Bronchial epithelial cell (primary cell): ENCODE measurements around the gene CHI3L1. TPM values are rescaled to one million over a fixed set of nuclear protein-coding genes. Genes with fewer than 3 reads are reported as not detected.

ENCODE experiments used
- DNase-seq: peaks from one replicate; pipeline ENCODE4 v3.0.0-alpha.2; 2010; ENCODE audit warnings: low read depth
- FAIRE-seq: peaks from 2 replicates; lab custom pipeline; 2011; peaks lifted over from hg19 to GRCh38; lab: Jason Lieb, UNC
- H3K27me3 ChIP-seq: 2 replicates; pipeline ENCODE4 v1.5.1; 2011; ENCODE audit warnings: low read length; ENCODE audit not compliant: control insufficient read depth, insufficient read depth
- H3K36me3 ChIP-seq: 2 replicates; pipeline ENCODE4 v1.5.1; 2011; ENCODE audit warnings: low read length; ENCODE audit not compliant: control insufficient read depth, insufficient read depth
- H3K4me3 ChIP-seq: 2 replicates; pipeline ENCODE4 v1.5.1; 2011; ENCODE audit warnings: mild to moderate bottlenecking, low read depth, low read length, control low read depth
- total RNA-seq: library from RNA; depleted of rRNA; stranded (reverse); fragments of >200 nt; gene quantifications from 2 replicates; pipeline ENCODE4 v1.2.1, GENCODE V29; 2014
- TF ChIP-seq, protein P1 (sequence below): IDR thresholded peaks from 2 replicates; pipeline ENCODE4 v1.5.1; 2011; ENCODE audit warnings: mild to moderate bottlenecking, moderate library complexity, low read length, control low read depth, inconsistent platforms; ENCODE audit not compliant: insufficient read depth, severe bottlenecking

Gene CHI3L1
- total RNA-seq, 1 donor from 2014 or later = 0.79 TPM

DNA sequence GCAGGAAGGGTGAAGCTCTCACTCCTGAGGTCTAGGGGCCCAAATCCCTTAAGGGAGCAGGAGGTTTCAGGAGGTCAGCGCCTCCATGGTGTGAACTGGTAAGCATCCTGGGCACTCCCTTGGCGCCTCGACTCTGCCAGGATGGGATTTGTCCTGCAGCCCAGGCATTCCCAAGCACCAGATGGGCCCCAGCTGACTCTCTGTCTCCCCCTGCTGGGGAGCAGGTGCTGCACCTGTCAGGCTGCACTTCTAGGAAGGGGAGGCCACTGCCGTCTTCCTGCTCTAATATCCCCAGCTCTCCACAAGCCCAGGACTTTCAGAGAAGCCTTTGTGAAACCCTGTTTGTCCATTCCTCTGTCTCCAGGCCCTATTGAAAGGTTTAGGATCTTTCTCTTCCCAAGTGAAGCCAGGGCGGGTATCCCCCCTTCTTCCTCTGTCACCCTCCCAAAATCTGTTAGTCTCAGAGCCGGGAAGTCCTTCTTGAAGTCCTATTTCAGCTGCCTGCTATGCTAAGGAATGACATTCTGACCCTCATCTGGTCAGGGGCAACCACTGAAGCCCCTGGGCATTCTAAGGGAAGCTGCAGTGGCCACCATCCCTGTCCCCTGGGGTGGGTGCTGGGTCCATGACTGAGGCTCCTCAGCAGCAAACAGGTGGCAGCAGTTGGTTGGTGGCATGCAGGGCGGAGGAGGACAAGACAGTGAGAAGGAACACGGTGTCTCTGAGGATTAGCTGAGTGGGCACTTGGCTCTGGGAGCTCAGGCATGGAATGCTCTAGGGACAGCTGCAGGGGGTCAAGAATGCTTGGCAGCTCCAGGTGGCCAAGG lies 14.1 kb downstream of the CHI3L1 start:
- Histone ChIP-seq H3K36me3 (no peaks in the 10 kb centered on the region), H3K4me3 (no peak overlapping the region), H3K27me3 (peaks cover 6% of the 10 kb centered on the region)
- FAIRE-seq = no peak
- peak; percentile 38 for DNase-seq
- TF ChIP-seq, protein P1, sequence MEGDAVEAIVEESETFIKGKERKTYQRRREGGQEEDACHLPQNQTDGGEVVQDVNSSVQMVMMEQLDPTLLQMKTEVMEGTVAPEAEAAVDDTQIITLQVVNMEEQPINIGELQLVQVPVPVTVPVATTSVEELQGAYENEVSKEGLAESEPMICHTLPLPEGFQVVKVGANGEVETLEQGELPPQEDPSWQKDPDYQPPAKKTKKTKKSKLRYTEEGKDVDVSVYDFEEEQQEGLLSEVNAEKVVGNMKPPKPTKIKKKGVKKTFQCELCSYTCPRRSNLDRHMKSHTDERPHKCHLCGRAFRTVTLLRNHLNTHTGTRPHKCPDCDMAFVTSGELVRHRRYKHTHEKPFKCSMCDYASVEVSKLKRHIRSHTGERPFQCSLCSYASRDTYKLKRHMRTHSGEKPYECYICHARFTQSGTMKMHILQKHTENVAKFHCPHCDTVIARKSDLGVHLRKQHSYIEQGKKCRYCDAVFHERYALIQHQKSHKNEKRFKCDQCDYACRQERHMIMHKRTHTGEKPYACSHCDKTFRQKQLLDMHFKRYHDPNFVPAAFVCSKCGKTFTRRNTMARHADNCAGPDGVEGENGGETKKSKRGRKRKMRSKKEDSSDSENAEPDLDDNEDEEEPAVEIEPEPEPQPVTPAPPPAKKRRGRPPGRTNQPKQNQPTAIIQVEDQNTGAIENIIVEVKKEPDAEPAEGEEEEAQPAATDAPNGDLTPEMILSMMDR = peak; percentile 99

GRCh38 chr1:203171341-203172183 lies 14.9 kb downstream of the CHI3L1 start:
- Histone ChIP-seq H3K4me3 (no peak overlapping the region), H3K27me3 (peaks cover 6% of the 10 kb centered on the region), H3K36me3 (no peaks in the 10 kb centered on the region)
- DNase-seq = no peak
- no peak for FAIRE-seq
- TF ChIP-seq, protein P1 = no peak

DNA sequence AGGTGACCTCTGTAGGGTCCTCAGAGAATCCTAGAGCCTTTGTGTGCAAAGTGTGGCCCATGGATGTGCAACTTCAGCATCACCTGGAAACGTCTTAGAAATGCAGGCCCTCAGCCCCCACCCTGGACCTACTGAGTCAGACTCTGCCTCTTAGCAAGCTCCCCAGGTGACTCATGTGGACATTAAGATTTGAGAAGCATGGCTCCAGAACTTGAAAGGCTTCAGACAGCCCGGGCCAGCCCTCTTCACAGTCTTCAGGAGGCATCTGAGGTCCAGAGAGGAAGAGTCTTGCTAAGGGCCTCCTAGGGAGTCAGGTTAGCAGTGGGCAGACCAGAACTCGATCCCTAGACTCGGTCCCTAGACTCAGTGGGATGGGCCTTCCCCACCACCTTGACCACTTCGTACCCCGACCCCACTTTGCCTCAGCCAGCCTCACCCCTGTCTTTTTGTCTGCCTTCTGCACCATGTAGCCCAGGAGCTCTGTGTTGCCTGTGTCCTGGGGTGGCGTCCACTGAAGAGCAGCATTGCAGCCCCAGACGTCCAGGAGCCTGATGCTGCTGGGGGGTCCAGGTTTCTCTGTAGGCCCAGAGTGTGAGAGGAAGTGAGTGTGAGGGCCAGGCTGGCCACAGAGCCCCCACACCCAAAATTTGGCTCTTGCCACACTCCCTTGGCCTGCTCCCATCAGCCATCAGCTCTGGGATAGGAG lies 15.7 kb downstream of the CHI3L1 start:
- Histone ChIP-seq H3K4me3 (no peak overlapping the region), H3K36me3 (no peaks in the 10 kb centered on the region), H3K27me3 (peaks cover 5% of the 10 kb centered on the region)
- DNase-seq (peak; percentile 45), FAIRE-seq (no peak)
- TF ChIP-seq, protein P1 = no peak

DNA sequence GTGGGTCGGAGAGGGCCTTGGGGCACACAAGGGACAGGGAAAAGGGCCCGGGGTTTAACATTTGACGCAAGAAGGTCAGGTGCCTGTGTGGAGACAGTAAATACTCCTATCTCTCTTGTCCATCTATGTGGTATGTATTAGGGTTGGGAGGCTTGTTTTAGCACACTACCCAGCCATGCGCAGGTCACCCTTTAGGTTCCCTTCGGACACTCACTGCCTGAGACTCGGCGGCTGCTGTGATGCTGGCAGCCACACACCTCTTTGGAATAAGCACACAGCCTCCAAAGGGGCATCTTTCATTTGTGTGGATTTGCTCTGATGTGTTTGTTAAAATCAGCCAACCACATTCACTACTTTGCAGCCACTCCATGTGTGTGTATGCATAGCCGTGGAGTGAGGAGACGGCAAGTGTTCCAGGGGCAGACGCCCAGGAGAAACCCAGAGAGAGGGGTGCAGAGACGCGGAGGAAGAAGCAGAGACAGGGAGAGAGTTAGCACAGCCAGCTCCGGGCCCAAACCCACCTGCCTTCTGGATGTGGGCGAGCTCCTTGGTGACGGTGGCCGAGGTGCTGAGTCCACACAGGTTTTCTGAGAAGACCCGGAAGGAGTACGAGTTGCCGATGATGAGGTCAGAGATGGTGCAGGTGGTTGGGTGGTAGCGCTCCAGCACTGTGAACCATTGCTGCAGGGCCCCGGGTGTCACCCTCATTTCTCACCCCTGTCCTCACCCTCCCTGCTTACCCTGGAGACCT lies 16.6 kb downstream of the CHI3L1 start:
- peak; percentile 87 for FAIRE-seq
- H3K36me3 ChIP-seq = no peaks in the 10 kb centered on the region
- no peak for DNase-seq
- H3K4me3 ChIP-seq = no peak overlapping the region
- TF ChIP-seq, protein P1 = no peak
- H3K27me3 ChIP-seq = peaks cover 5% of the 10 kb centered on the region

- no peak for FAIRE-seq
- TF ChIP-seq, protein P1 = no peak
- H3K27me3 ChIP-seq = peaks cover 7% of the 10 kb centered on the region
Measured at GRCh38 chr1:203168991-203169390, 17.5 kb downstream of the CHI3L1 start.

More at GRCh38 chr1:203168991-203169390, 17.5 kb downstream of the CHI3L1 start:
- no peak for DNase-seq
- Histone ChIP-seq H3K4me3 (no peak overlapping the region), H3K36me3 (no peaks in the 10 kb centered on the region)
